Measurements from ENCODE around the gene DNAJB6.
A peak's percentile ranks its signal among the peaks of the same experiment; 100 is the strongest.

The DNAJB6 gene

GRCh38 chr7:157384301-157384700, 47.5 kb downstream of the DNAJB6 start:
- TF ChIP-seq REST (IDR thresholded peaks at IDR 0.05; ENCODE audit: insufficient read depth in 1 of 2, low read depth in 2 of 2, low read length in 2 of 2) (no peak), TAF1 (IDR thresholded peaks at IDR 0.05; ENCODE audit: borderline replicate concordance, insufficient read depth, low read length) (no peak), POLR2AphosphoS5 (IDR thresholded peaks at IDR 0.05; ENCODE audit: low read depth, low read length) (no peak), FOXP2 (optimal IDR thresholded peaks at IDR 0.05; ENCODE audit: borderline replicate concordance, extremely low read depth, extremely low read length, insufficient read depth) (no peak), SIN3A (IDR thresholded peaks at IDR 0.05; ENCODE audit: borderline replicate concordance, insufficient read depth, low read length) (no peak)

GRCh38 chr7:157386979-157387800, 50.4 kb downstream of the DNAJB6 start:
- peak; percentile 82 for TF ChIP-seq FOXP2 (optimal IDR thresholded peaks at IDR 0.05; ENCODE audit: borderline replicate concordance, extremely low read depth, extremely low read length, insufficient read depth)
- TF ChIP-seq REST (IDR thresholded peaks at IDR 0.05; ENCODE audit: insufficient read depth in 1 of 2, low read depth in 2 of 2, low read length in 2 of 2) = no peak
- no peak for TF ChIP-seq TAF1 (IDR thresholded peaks at IDR 0.05; ENCODE audit: borderline replicate concordance, insufficient read depth, low read length)
- no peak for TF ChIP-seq SIN3A (IDR thresholded peaks at IDR 0.05; ENCODE audit: borderline replicate concordance, insufficient read depth, low read length)

DNA sequence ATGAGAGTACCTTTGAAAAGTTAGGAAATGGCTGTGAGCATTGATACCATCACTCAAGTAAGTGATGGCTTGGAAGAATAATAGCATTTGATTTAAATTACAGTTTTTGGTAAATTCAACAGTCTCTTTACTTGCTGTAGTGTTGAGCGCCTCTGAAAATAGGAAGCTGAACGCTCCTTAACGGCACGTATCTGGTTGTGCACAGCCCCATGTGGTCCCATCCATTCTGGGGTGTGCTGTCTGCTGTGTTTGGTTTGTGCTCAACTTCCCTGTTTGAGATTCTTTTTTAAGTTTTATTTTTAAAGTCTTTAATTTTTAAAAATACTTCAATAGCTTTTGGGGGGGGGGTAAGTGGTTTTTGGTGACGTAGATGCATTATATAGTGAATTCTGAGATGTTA, 51.5 kb downstream of the DNAJB6 start:
- TF ChIP-seq REST (IDR thresholded peaks at IDR 0.05; ENCODE audit: insufficient read depth in 1 of 2, low read depth in 2 of 2, low read length in 2 of 2) = no peak
- TF ChIP-seq SIN3A (IDR thresholded peaks at IDR 0.05; ENCODE audit: borderline replicate concordance, insufficient read depth, low read length) = no peak
- TF ChIP-seq FOXP2 (optimal IDR thresholded peaks at IDR 0.05; ENCODE audit: borderline replicate concordance, extremely low read depth, extremely low read length, insufficient read depth) = no peak
- no peak for TF ChIP-seq TAF1 (IDR thresholded peaks at IDR 0.05; ENCODE audit: borderline replicate concordance, insufficient read depth, low read length)
- TF ChIP-seq POLR2AphosphoS5 (IDR thresholded peaks at IDR 0.05; ENCODE audit: low read depth, low read length) = no peak

GRCh38 chr7:157389951-157390730, 53.3 kb downstream of the DNAJB6 start:
- TF ChIP-seq POLR2AphosphoS5 (IDR thresholded peaks at IDR 0.05; ENCODE audit: low read depth, low read length) = no peak
- no peak for TF ChIP-seq TAF1 (IDR thresholded peaks at IDR 0.05; ENCODE audit: borderline replicate concordance, insufficient read depth, low read length)
- no peak for TF ChIP-seq SIN3A (IDR thresholded peaks at IDR 0.05; ENCODE audit: borderline replicate concordance, insufficient read depth, low read length)
- no peak for TF ChIP-seq REST (IDR thresholded peaks at IDR 0.05; ENCODE audit: insufficient read depth in 1 of 2, low read depth in 2 of 2, low read length in 2 of 2)
- no peak for TF ChIP-seq FOXP2 (optimal IDR thresholded peaks at IDR 0.05; ENCODE audit: borderline replicate concordance, extremely low read depth, extremely low read length, insufficient read depth)
